H1 (cell line): ENCODE measurements around the gene SLC38A5.
"Not testable (repeated sequence)": the region's sequence is repeated elsewhere in the genome, so short reads cannot be mapped to it uniquely, and the experiment has no call there.

ENCODE experiments used
- CTCF ChIP-seq, 3 experiments: IDR thresholded peaks; 1 replicate in 2 of 3; 2 replicates in 1 of 3; pipeline versions ENCODE4 v1.5.1 to v1.6.1; 2011; ENCODE audit warnings: low read length in 3 of 3, mild to moderate bottlenecking in 3 of 3, inconsistent platforms in 2 of 3, low read depth in 1 of 3, moderate library complexity in 1 of 3; ENCODE audit not compliant: insufficient read depth in 1 of 3; ENCODE audit errors: control extremely low read depth in 1 of 3
- EZH2 ChIP-seq: fragments of 200-600 bp; sonication (generic); IDR thresholded peaks from 2 replicates; pipeline ENCODE4 v1.7.1; 2012; ENCODE audit warnings: low read depth, mild to moderate bottlenecking, moderate library complexity, low read length, inconsistent platforms; ENCODE audit not compliant: severe bottlenecking
- POLR2A ChIP-seq, 2 experiments: IDR thresholded peaks; 1 replicate in 1 of 2; 2 replicates in 1 of 2; pipeline ENCODE4 v1.6.1; 2011; ENCODE audit warnings: low read depth in 2 of 2, low read length in 2 of 2, mild to moderate bottlenecking in 2 of 2; ENCODE audit errors: control extremely low read depth in 1 of 2
- POLR2AphosphoS5 ChIP-seq: IDR thresholded peaks from 2 replicates; pipeline ENCODE4 v1.6.1; 2011; ENCODE audit warnings: low read depth, low read length
- RAD21 ChIP-seq, 2 experiments: IDR thresholded peaks in 1 of 2; conservative IDR thresholded peaks in 1 of 2; 2 replicates each; pipeline ENCODE4 v1.6.1; 2011; ENCODE audit warnings: low read depth in 2 of 2, low read length in 2 of 2, improper control_type of control experiment in 1 of 2, inconsistent platforms in 1 of 2, mild to moderate bottlenecking in 1 of 2, moderate library complexity in 1 of 2
- SP2 ChIP-seq: IDR thresholded peaks from 2 replicates; pipeline ENCODE4 v1.6.1; 2012; ENCODE audit warnings: mild to moderate bottlenecking, low read length, inconsistent platforms

- not testable (repeated sequence) for TF ChIP-seq CTCF (IDR thresholded peaks at IDR 0.05; ENCODE audit: control extremely low read depth in 1 of 3, insufficient read depth in 1 of 3, low read depth in 1 of 3, low read length in 3 of 3); POLR2AphosphoS5; RAD21 (IDR thresholded peaks at IDR 0.05 in 1 of 2, conservative IDR thresholded peaks at IDR 0.05 in 1 of 2; ENCODE audit: low read depth in 2 of 2, low read length in 2 of 2); POLR2A (IDR thresholded peaks at IDR 0.05; ENCODE audit: control extremely low read depth in 1 of 2, low read depth in 2 of 2, low read length in 2 of 2); EZH2; SP2
These were observed 42.9 kb downstream of the SLC38A5 start for GRCh38 chrX:48427027-48427716.
